HepG2 (cell line): Measurements from ENCODE around the gene CTRB2. TPM values are rescaled to one million over a fixed set of nuclear protein-coding genes. Genes with fewer than 3 reads are reported as not detected.
A peak's percentile ranks its signal among the peaks of the same experiment; 100 is the strongest.

Experiments used
- CHCHD3 ChIP-seq: sonication (generic); formaldehyde crosslinking; IDR thresholded peaks from 2 replicates; pipeline ENCODE4 v1.8.0; 2022; ENCODE audit warnings: mild to moderate bottlenecking, missing genetic modification reagents, moderate library complexity
- CTCF ChIP-seq: sonication (generic); formaldehyde crosslinking; IDR thresholded peaks from 2 replicates; pipeline ENCODE4 v1.5.0; 2020; ENCODE audit warnings: mild to moderate bottlenecking, missing genetic modification reagents, moderate library complexity
- HNRNPLL ChIP-seq: fragments of 200-400 bp; formaldehyde crosslinking; IDR thresholded peaks from 2 replicates; pipeline ENCODE4 v1.6.1; 2017; ENCODE audit warnings: mild to moderate bottlenecking, low read depth, low read length; ENCODE audit not compliant: poor library complexity, severe bottlenecking
- KIAA2018 ChIP-seq: sonication (generic); formaldehyde crosslinking; IDR thresholded peaks from 2 replicates; pipeline ENCODE4 v1.5.0; 2020; ENCODE audit warnings: mild to moderate bottlenecking, missing genetic modification reagents, borderline replicate concordance
- KLF13 ChIP-seq: sonication (generic); formaldehyde crosslinking; IDR thresholded peaks from 2 replicates; pipeline ENCODE4 v1.4.0; 2020; ENCODE audit warnings: mild to moderate bottlenecking, missing genetic modification reagents
- PBX3 ChIP-seq: sonication (generic); formaldehyde crosslinking; IDR thresholded peaks from 2 replicates; pipeline ENCODE4 v1.8.1; 2023; ENCODE audit warnings: missing genetic modification reagents, inconsistent platforms, borderline replicate concordance
- PCBP1 ChIP-seq: fragments of 200-400 bp; formaldehyde crosslinking; IDR thresholded peaks from 2 replicates; pipeline ENCODE4 v1.6.1; 2017; ENCODE audit warnings: mild to moderate bottlenecking, low read depth, low read length, borderline replicate concordance
- SMYD3 ChIP-seq: sonication (generic); formaldehyde crosslinking; IDR thresholded peaks from 2 replicates; pipeline ENCODE4 v1.8.1; 2023; ENCODE audit warnings: mild to moderate bottlenecking, missing genetic modification reagents
- ZNF768 ChIP-seq: sonication (generic); formaldehyde crosslinking; IDR thresholded peaks from 2 replicates; pipeline ENCODE4 v1.4.0; 2020; ENCODE audit warnings: missing genetic modification reagents
- ZNF776 ChIP-seq: sonication (generic); formaldehyde crosslinking; IDR thresholded peaks from 2 replicates; pipeline ENCODE4 v1.4.0; 2020; ENCODE audit warnings: mild to moderate bottlenecking, missing genetic modification reagents
- ZNF883 ChIP-seq: sonication (generic); formaldehyde crosslinking; IDR thresholded peaks from 2 replicates; pipeline ENCODE4 v1.5.1; 2020; ENCODE audit warnings: mild to moderate bottlenecking, missing genetic modification reagents; ENCODE audit errors: not compliant biosample characterization
- polyA plus RNA-seq, 8 experiments: library from polyadenylated mRNA; depleted of rRNA in 3 of 8; stranded (reverse) in 7 of 8; unstranded in 1 of 8; fragments of >200 nt; fragmentation: Illumina TruSeq in 4 of 8; extraction: Trizol in 4 of 8; gene quantifications; 2 replicates each; pipeline versions ENCODE4 v1.2.1 to v1.2.3, GENCODE V29; 2011 to 2016; ENCODE audit warnings: low read depth in 4 of 8, missing spikeins in 1 of 8, mixed read lengths in 1 of 8; ENCODE audit not compliant: insufficient read depth in 1 of 8
- total RNA-seq, 5 experiments: library from RNA; depleted of rRNA; stranded (reverse); fragments of >200 nt; fragmentation: Illumina TruSeq; extraction: Trizol; gene quantifications; 2 replicates each; pipeline ENCODE4 v1.2.3, GENCODE V29; 2016; ENCODE audit warnings: low read depth in 1 of 5
- TF ChIP-seq, protein P1 (sequence below), 2 experiments: fragments of 450-650 bp in 1 of 2; sonication (generic) in 1 of 2; formaldehyde crosslinking; IDR thresholded peaks; 2 replicates each; pipeline versions ENCODE4 v1.5.0 to v1.8.0; 2020 to 2022; ENCODE audit warnings: mild to moderate bottlenecking in 1 of 2, missing genetic modification reagents in 1 of 2
- TF ChIP-seq, protein P2 (sequence below): sonication (generic); formaldehyde crosslinking; IDR thresholded peaks from 2 replicates; pipeline ENCODE4 v1.5.0; 2020; ENCODE audit warnings: mild to moderate bottlenecking, missing genetic modification reagents

Gene CTRB2
- total and polyA plus RNA-seq, 2 of the 13 experiments (the other 11 are each of a cell fraction or from before 2014, with no cell fraction given) = 0.13 TPM; not detected in 1

GRCh38 chr16:75238853-75239541 lies 32.0 kb upstream of the CTRB2 start (continued):
- TF ChIP-seq, protein P1, sequence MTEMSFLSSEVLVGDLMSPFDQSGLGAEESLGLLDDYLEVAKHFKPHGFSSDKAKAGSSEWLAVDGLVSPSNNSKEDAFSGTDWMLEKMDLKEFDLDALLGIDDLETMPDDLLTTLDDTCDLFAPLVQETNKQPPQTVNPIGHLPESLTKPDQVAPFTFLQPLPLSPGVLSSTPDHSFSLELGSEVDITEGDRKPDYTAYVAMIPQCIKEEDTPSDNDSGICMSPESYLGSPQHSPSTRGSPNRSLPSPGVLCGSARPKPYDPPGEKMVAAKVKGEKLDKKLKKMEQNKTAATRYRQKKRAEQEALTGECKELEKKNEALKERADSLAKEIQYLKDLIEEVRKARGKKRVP (CRISPR knock-in tag; IDR thresholded peaks at IDR 0.05) = no peak
- TF ChIP-seq ZNF883 (CRISPR knock-in tag) (peak; percentile 56), ZNF768 (CRISPR knock-in tag) (0 out of 2 replicates have a peak, but pooled peaks have one; percentile 9), KLF13 (CRISPR knock-in tag) (0 out of 2 replicates have a peak, but pooled peaks have one; percentile 54), SMYD3 (CRISPR knock-in tag) (no peak), HNRNPLL (peak; percentile 13), CTCF (CRISPR knock-in tag) (peak; percentile 36), CHCHD3 (CRISPR knock-in tag) (no peak), PBX3 (CRISPR knock-in tag) (no peak), PCBP1 (peak; percentile 39; the same call in 1 of the 2 replicates), ZNF776 (0 out of 2 replicates have a peak, but pooled peaks have one; percentile 33), KIAA2018 (no peak)
- TF ChIP-seq, protein P2, sequence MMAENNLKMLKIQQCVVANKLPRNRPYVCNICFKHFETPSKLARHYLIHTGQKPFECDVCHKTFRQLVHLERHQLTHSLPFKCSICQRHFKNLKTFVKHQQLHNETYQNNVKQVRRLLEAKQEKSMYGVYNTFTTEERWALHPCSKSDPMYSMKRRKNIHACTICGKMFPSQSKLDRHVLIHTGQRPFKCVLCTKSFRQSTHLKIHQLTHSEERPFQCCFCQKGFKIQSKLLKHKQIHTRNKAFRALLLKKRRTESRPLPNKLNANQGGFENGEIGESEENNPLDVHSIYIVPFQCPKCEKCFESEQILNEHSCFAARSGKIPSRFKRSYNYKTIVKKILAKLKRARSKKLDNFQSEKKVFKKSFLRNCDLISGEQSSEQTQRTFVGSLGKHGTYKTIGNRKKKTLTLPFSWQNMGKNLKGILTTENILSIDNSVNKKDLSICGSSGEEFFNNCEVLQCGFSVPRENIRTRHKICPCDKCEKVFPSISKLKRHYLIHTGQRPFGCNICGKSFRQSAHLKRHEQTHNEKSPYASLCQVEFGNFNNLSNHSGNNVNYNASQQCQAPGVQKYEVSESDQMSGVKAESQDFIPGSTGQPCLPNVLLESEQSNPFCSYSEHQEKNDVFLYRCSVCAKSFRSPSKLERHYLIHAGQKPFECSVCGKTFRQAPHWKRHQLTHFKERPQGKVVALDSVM (CRISPR knock-in tag) = 0 out of 2 replicates have a peak, but pooled peaks have one; percentile 4
